Gastroesophageal sphincter (tissue), 3 donors: ENCODE data around the gene SCRN1.

Experiments used
- CTCF ChIP-seq, 4 experiments: fragments of 200-600 bp in 2 of 4; fragments of 450-650 bp in 2 of 4; sonication (generic) in 1 of 4; IDR thresholded peaks; one replicate each; pipeline ENCODE4 v1.5.1; 2017 to 2019; ENCODE audit warnings: antibody characterized with exemption in 4 of 4, mild to moderate bottlenecking in 2 of 4, moderate library complexity in 2 of 4
- POLR2A ChIP-seq, 2 donors: fragments of 450-650 bp; IDR thresholded peaks; one replicate each; pipeline ENCODE4 v1.6.1; 2017; ENCODE audit warnings: antibody characterized with exemption in 2 of 2, mild to moderate bottlenecking in 2 of 2, moderate library complexity in 1 of 2

- TF ChIP-seq POLR2A (IDR thresholded peaks at IDR 0.05) (no peak), CTCF (IDR thresholded peaks at IDR 0.05) (no peak)
These were observed 2.3 kb upstream of the SCRN1 start for GRCh38 chr7:29991937-29992336.
